Kidney tubule cell (primary cell): ENCODE results near the gene FFAR2.
A peak's percentile ranks its signal among the peaks of the same experiment; 100 is the strongest.
"Not testable (repeated sequence)": the region's sequence is repeated elsewhere in the genome, so short reads cannot be mapped to it uniquely, and the experiment has no call there.

Experiments used
- DNase-seq: peaks from one replicate; pipeline ENCODE4 v3.0.0-alpha.2; 2018; ENCODE audit warnings: low spot score

The FFAR2 gene

DNA sequence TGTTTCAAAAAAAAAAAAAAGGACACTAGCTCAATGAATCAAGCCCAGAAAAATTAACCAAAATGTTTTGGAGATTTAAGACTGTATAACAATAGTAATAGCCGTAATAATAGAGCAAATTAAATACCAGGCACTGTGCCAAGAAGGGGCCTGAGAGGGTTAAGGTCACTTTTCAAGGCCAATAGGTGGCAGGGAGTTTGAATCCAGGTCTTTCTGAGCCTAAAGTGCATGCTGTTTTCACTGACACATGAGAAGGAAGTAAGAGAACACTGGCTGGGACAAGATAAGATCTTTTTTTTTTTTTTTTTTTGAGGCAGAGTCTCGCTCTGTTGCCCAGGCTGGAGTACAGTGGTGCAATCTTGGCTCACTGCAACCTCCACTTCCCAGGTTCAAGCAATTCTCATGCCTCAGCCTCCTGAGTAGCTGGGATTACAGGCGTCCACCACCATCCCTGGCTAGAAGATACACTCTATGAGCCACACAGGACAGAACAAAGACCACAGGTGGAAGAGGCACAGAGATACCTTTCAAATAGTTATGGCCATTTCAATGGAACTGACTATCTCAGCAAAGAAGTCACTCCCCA is 7.7 kb downstream of the FFAR2 start:
- no peak for DNase-seq

DNA sequence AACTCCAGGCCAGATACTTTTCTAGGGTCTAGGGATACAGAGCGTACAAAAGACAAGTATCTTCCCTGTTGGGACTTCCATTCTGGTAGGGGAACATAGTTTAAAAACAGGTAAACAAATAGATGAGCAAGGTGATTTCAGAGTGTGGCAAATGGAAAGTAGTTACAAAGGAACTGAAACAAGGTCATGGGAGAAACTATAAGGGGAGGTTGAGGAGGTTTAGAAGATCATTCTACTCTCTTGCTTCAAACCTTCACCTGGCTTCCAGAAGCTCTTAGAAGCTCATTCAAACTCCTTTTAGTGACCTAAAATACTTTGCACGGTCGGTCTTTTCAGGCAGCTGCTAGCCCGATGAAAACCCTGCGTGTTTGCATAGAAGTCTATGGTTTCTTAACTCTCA is 9.1 kb downstream of the FFAR2 start:
- DNase-seq: no peak

DNA sequence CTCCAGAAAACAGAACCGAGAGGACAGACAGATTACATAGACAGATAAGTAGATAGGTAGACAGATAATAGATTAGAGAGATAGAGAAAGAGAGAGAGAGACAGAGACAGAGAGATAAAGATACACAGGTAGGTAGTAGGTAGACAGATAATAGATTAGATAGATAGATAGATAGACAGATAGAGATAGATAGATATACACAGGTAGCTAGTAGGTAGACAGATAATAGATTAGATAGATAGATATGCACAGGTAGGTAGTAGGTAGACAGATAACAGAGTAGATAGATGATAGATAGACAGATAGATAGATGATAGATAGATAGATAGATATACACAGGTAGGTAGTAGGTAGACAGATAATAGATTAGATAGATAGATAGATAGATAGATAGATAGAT is 10.1 kb downstream of the FFAR2 start:
- DNase-seq: no peak

DNA sequence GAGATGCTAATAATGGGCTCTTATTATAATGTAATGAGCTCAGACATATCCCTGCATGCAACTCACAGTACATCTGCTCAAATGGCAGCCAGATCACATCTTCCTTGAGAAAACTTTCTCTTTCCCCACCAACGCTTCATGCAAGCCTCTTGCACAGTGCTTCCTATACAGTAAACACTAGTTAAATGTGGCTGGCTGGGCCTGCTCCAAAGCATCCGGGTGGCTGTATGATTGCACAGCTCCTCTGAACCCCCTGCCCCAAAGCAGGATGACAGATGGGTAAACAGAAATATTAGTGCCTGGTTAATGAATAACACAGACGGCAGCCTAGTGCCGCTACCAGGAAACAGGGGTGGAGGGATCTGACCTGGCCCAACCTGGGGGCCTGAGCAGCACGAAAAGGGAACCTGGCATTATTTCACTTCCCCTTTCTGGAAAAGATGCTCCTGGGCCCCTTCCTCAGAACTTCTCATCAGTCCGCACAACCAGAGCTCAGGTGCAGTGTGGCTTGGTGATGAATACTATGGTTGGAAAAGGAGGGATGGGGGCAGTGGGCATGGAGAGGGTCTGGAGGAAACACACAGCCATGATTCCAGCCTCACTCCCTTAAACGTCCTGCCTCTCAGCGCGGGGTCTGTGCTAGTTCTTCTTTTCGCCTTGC is 10.8 kb downstream of the FFAR2 start:
- DNase-seq: peak; percentile 12

DNA sequence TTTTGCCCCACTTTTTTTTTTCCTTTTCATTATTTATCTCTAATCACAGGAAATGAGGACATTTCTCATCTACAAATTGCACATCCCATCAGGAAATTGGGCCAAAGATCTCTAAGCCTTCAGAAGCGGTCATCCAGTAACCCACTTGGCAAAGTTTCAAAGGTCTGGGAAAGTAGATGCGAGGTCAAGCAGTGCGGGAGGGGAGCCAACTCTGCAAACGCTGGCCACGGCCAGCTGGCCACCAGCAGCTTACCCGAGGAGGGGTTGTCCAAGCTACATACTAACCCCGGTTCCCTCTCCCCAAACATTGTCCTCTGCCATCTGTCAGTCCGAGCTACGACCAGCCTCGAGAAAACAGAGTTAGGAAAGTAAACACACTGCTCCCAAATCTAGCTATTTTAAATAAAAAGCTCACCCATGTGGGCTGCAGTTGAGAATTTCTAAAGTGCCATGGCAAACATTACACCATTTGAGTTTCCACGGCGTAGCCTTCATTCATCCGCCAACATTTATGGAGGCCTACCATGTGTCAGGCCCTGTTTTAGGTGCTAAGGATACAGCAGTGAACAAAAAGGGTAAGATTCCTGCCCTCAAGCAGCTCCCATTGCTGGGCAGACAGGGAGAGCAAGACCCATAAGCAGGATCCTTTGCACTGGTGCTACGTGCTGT is 11.5 kb downstream of the FFAR2 start:
- peak; percentile 30 for DNase-seq

DNA sequence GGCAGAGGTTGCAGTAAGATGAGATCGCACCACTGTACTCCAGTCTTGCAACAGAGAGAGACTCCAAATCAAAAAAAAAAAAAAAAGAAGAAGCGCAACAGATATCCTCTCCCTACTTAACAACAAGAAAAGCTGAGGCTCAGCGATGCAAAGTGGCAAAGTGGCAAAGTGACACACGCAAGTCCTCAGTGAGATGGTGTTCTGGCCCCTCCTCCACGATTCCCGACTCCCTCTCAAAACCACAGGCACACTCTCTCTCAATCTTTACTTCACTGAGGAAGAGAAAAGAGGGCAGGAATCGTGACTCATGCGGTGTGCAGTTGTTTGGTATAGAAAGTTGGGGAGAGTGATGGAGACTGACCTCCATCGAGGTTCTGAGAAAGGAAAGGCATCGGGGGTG is 12.6 kb downstream of the FFAR2 start:
- DNase-seq: no peak

DNA sequence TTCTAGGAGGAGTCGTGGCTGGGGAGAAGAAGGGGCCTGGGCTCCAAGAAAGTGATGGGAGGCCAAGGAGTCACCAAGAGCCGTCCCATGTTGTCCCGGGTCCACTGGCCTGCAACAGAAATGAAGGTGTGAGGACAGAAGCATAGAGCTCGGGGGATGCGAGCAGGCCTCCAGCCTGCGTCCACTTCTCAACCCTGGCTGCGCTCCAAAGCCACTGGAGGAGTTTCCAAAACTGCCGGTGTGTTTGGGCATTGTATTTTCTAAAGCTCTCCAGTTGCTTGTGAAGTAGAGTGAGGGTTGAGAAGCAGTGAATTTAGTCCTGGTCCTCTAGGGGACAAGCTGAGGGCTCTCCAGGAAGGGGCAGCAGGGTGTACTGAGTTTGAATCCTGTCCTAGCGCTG is 13.0 kb downstream of the FFAR2 start:
- DNase-seq: no peak

DNA sequence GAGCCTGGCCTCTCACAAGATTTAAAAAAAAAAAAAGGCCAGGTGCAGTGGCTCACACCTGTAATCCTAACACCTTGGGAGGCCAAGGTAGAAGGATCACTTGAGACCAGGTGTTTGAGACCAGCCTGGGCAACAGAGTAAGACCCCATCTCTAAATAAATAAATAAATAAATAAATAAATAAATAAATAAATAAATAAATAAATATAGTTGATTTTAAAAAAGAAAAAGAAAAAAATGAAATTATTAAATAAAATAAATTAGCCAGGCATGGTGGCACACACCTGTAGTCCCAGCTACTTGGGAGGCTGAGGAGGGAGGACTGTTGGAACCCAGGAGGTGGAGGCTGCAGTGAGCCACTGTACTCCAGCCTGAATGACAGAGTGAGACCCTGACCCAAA is 13.7 kb downstream of the FFAR2 start:
- DNase-seq: not testable (repeated sequence)

DNA sequence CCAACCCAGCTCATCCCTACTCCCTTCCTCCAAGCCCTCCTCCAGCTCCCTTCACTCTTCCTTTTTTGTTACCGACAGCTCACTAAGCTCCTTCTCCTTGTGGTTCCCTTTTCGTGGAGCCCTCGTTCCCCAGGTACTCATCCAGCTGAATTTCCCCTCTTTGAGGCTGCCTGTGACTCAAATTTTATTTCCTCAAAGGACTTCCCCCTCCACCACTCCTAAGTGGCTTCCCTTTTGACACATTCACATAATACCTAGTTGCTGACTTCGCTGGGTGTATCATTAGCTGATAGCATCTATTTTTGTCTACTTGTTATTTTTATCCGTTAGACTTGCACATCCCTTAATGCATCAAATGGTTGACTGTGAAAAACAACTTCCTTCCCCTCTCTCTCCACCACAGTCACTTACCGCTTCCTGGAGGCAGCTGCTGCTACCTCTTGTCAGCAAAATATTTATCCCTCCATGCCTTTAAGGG is 14.5 kb downstream of the FFAR2 start:
- DNase-seq: peak; percentile 73

DNA sequence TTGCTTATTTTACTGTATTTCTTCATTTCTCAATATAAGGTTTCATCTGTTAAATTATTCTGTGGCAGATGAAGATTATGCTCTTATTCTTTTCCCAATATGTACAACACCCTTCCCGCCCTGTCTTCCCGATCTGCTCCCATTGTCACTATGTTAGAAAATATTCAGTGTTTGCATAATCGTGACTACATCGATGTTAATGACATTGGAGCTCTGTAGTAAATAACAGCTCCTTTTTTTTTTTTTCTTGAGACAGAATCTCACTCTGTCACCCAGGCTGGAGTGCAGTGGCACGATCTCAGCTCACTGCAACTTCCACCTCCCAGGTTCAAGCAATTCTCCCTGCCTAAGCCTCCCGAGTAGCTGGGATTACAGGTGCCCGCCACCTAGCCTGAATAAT is 14.9 kb downstream of the FFAR2 start:
- DNase-seq: not testable (repeated sequence)

DNA sequence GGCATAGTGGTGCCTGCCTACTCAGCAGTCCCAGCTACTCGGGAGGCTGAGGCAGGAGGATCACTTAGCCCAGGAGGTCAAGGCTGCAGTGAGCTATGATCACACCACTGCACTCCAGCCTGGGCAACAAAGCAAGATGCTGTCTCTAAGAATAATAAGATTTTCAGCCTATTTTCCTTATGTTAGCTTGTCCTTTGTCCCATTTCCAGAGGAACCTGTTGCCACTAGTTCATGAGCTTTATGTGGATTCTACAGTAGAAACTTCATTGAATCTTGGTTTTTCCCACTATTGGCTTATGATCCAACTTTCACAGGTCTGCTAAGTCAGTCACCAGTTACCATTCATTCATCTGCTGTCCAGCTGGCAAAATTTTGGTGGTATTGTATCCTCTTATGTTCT is 18.2 kb downstream of the FFAR2 start:
- DNase-seq: no peak

DNA sequence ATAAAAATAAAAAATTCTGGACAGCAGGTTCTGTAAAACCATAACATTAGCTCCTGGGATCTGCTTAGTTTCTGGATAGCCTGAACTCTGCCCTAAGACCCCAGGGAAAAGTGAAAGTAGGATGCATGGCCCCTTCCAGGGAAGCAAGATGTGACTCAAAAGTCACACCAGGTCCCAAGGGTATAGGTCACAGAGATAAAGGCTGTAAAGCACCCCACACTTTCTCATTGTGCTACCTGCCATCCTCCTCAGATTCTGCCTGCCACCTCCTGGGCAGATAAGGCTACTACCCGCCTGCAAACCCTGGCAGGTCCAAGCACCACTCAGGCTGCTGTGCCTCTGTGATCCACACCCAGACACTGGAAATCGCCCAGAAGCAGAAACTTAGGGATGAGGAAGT is 20.6 kb downstream of the FFAR2 start:
- DNase-seq: peak; percentile 57

DNA sequence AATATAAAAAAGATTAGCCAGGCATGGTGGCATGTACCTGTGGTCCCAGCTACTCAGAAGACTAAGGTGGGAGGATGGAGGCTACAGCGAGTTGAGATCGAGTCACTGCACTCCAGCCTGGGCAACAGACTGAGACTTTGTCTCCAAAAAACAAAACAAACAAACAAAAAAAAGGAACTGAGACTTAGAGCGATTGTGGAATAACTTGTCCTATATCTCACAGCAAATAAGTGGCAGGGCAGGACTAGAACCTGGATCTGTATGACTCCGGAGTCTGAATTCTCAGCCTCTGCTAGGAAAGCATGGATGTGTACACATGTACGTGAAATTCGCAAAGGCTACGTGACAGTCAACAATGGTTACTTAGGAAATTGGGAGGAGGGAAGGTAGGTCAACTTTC is 22.1 kb downstream of the FFAR2 start:
- no peak for DNase-seq

DNA sequence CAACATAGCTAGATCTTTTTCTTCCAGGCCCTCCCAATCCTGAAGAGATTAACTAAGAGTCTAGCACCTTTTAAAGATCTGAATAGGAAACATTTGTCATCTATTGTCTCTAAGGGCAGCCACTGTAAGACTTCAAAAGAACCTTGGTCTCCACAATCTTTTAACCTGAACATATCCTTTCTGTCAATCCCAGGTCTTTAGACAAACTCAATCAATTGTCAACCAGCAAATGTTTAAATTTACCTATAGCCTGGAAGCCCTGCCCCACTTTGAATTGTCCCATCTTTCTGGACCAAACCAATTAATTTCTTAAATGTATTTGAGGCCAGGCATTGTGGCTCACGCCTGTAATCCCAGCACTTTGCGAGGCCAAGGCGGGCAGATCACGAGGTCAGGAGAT is 23.0 kb downstream of the FFAR2 start:
- DNase-seq: not testable (repeated sequence)

DNA sequence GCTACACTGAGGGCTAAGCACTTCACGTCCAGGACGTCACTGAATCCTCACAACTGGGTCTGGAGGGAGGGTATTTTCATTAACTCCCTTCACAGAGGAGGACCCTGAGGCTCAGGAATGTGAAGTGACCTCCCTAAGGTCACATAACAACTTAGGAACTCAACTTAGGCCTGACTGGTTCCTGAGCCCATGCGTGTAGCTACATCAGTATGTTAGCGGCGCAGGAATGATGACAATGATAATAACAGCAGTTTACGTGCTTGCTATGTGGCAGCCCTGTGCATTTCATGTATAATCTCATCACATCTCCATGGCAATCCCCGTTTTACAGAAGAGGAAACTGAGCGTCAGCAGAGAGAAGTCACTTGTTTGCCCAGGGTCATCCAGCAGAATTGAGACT is 23.9 kb downstream of the FFAR2 start:
- DNase-seq: no peak

DNA sequence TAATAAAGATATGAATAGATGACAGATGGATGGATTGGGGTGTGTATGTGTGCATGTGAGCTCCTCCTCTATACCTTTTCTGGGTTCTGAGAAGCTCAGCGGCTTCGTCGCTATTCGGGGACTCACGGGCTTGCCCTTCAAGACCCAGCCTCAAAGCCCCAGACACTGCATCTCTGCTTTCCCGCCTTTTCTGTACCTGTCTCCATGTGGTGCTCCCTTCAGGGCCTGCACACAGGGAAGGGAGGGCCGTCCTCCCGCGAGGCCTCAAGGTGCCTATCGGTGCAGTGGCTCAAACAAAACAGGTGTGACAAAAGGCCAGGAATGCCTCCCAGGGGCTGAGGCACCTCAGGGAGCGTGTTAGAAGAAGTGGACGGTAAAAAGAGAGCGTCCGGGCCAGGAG is 26.0 kb downstream of the FFAR2 start:
- DNase-seq: no peak

DNA sequence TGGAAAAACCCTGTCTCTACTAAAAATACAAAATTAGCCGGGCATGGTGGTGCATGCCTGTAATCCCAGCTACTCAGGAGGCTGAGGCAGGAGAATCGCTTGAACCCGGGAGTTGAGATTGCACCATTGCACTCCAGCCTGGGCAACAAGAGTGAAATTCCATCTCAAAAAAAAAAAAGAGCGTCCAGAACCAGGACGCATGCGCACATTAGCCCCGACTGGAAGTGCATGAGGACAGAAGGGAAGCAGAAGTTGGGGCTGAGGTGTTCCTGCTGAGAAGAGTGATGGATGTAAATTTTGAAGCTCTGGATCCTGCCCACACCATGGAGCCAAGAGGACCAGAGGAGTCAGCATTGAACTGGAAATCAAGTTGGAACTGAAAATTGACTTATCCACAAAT is 26.5 kb downstream of the FFAR2 start:
- DNase-seq: not testable (repeated sequence)

DNA sequence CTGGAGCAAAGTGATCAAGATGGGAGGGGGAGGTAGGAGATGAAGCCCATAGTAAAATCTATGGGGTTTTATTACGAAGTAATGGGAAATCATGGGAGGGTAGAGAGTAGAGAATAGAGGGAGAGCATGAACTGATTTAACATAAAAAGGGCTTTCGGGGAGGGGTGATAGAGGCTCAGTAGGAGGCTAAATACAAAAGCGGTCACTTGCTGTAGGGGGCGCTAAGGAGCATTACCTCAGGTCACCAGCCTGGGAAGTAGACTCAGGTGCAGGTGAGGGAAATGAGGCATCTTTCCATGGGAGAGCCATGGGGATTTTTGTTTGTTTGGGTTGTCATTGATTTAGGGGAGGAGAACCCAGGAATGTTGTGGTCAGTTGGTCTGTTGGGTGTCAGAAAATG is 28.1 kb downstream of the FFAR2 start:
- no peak for DNase-seq

DNA sequence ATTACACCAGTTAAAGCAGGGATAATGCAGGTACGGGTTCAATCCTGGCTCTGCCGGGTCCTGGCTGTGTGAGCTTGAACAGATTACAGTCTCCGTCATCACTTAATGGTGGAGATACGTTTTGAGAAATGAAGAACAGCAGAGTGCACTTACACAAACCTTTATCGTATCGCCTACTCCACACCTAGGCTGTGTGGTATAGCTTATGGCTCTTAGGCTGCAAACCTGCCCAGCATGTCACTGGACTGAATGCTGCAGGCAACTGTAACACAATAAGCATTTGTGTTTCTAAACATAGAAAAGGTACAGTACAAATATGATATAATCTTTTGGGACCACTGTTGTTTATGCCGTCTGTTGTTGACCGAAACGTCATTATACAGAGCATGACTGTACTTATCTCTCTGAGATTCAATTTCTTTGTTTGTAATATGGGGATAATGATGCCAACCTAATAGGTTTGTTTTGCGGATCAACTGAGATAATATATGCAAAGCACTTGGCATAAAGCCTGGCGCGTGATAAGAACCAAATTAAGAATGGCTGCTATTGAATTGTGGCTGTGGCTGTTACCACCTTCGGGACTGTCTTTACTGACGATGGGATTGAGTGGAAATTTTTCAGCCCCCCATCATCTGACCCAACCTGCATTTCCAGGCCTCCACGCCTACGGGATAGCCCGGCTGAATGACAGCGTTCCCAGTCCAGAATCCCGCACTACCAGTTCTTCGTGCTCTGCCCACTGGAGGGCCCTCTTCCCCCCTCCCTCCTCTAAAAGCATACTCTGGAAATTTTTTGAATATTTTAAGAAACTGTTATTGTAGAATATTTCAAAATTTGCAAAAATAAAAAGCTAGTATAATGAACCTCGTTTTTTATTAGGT is 31.0 kb downstream of the FFAR2 start:
- DNase-seq: no peak

DNA sequence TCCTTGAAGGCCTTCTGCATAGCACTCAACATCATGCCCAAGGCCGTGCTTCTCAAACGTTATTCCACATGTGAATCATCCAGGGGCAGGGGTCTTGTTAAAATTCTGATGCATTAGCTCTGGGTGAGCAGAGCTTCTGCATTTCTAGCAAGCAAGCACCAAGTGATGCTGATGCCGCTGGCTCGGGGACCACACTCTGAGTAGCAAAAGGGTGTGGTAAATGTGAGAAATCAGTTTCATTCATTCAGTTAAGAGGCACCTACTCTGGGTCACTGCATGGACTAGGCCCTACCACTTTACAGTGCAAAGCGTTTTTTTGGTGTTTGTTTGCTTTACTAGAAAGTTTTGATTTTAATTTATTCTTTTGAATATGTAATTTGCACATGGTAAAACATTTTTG is 35.0 kb downstream of the FFAR2 start:
- no peak for DNase-seq

DNA sequence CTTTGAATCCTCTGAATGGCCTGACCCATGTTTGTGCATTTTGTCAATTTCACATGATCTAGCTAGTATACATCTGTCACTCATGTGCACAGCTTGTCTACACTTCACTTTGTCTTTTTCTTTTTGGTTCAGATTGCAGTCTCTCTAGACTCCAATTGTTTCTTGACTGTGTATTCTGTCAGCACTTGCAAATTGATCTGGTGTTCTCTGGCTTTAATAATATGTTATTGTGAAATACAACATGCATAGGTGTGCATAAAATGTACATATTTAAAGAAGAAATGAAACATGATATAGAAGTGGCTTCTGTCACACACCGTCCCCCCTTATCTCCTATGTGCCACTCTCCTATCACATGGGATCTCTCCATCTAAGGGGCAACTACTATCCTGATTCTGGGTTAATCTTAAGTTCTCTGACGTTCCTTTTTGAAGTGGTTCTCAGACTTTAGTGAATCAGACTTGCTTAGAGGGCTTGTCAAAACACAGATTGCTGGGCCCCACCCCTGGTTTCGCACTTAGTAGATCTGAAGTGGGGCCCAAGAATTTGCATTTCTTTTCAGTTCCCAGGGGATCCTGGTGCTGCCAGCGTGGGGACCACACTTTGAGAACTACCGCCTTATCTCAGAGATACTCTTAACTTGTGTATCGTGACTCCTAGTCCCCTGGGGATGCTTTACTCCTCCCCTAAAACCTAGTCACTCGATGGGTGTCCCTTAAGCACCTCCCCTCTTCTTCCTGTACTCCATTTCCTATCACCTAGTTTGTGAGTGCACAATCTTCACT is 36.4 kb downstream of the FFAR2 start:
- no peak for DNase-seq

DNA sequence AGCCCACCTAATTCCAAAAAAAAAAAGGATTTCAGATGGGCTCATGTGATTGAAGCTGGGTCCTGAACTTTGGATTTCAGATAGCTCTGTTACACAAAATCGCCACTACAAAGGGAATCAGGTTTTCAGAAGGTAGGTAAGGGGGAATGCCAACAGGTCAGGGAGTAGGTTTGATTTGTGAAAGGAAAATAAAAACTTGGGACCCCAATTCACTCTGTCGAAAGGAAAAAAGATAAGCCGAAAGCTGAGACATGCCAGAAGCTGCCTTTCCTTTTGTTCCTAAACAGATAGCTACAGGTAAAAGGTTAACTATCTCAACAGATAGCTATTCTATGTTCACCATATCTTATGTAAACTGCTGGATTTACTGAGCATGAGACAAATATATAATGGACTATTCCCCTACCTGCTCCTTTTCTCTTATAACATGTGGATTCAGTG is 38.2 kb downstream of the FFAR2 start:
- no peak for DNase-seq
